K562 (cell line): ENCODE data around the gene CNTD1. TPM values are rescaled to one million over a fixed set of nuclear protein-coding genes. Genes with fewer than 3 reads are reported as not detected.

Source experiments
- BACH1 ChIP-seq: fragments of 200-800 bp; sonication (Bioruptor generic); IDR thresholded peaks from 2 replicates; pipeline ENCODE4 v1.6.1; 2016; ENCODE audit warnings: missing genetic modification characterization, missing compliant biosample characterization
- BMI1 ChIP-seq: fragments of 150-350 bp; IDR thresholded peaks from 2 replicates; pipeline ENCODE4 v1.6.1; 2014; ENCODE audit warnings: low read length
- BRD9 ChIP-seq: fragments of 450-650 bp; IDR thresholded peaks from 2 replicates; pipeline ENCODE4 v1.6.1; 2018; ENCODE audit warnings: low read depth; ENCODE audit not compliant: partially characterized antibody
- DMBX1 ChIP-seq: fragments of 250-450 bp; sonication (Bioruptor Pico); IDR thresholded peaks from 2 replicates; pipeline ENCODE4 v1.8.0; 2022; ENCODE audit warnings: inconsistent platforms, mild to moderate bottlenecking, moderate library complexity, borderline replicate concordance
- HDAC2 ChIP-seq: fragments of 450-650 bp; IDR thresholded peaks from 2 replicates; pipeline ENCODE4 v1.6.1; 2016; ENCODE audit warnings: mild to moderate bottlenecking
- HMG20B ChIP-seq: fragments of 250-450 bp; sonication (Bioruptor Pico); IDR thresholded peaks from 2 replicates; pipeline ENCODE4 v1.5.0; 2021; ENCODE audit warnings: mild to moderate bottlenecking
- NCOA2 ChIP-seq, 2 experiments: fragments of 450-650 bp; IDR thresholded peaks; 2 replicates each; pipeline ENCODE4 v1.6.1; 2018; ENCODE audit warnings: mild to moderate bottlenecking in 2 of 2, moderate library complexity in 1 of 2; ENCODE audit not compliant: partially characterized antibody in 2 of 2
- RBM14 ChIP-seq: fragments of 200-400 bp; formaldehyde crosslinking; IDR thresholded peaks from 2 replicates; pipeline ENCODE4 v1.6.1; 2018; ENCODE audit warnings: low read depth, mild to moderate bottlenecking, low read length, moderate library complexity, borderline replicate concordance; ENCODE audit not compliant: insufficient read depth
- SAP30 ChIP-seq: fragments of 200-600 bp; sonication (generic); IDR thresholded peaks from 2 replicates; pipeline ENCODE4 v1.6.1; 2012; ENCODE audit warnings: borderline replicate concordance, low read depth, mild to moderate bottlenecking, moderate library complexity, low read length, control low read depth, inconsistent platforms; ENCODE audit not compliant: insufficient read depth, poor library complexity, severe bottlenecking
- ZC3H4 ChIP-seq: sonication (generic); formaldehyde crosslinking; IDR thresholded peaks from 2 replicates; pipeline ENCODE4 v1.9.0; 2021; ENCODE audit warnings: missing genetic modification reagents, borderline replicate concordance
- ZNF830 ChIP-seq: fragments of 250-450 bp; sonication (Bioruptor Pico); IDR thresholded peaks from 2 replicates; pipeline ENCODE4 v1.5.0; 2021; ENCODE audit warnings: mild to moderate bottlenecking
- polyA plus RNA-seq, 8 experiments: library from polyadenylated mRNA; depleted of rRNA in 4 of 8; stranded (reverse) in 5 of 8; unstranded in 3 of 8; fragments of >200 nt; fragmentation: Nextera tagmentation in 2 of 8; fragmentation: Illumina TruSeq in 1 of 8; extraction: Ambion mirVana in 2 of 8; extraction: Trizol in 1 of 8; gene quantifications; 2 replicates each; pipeline versions ENCODE4 v1.2.1 to v1.2.3, GENCODE V29; 2011 to 2014; ENCODE audit warnings: inconsistent platforms in 1 of 8, missing spikeins in 1 of 8
- total RNA-seq, 7 experiments: library from RNA; depleted of rRNA in 6 of 7; stranded (reverse); fragments of >200 nt in 6 of 7; fragmentation: Illumina TruSeq in 2 of 7; extraction: Trizol in 2 of 7; gene quantifications; 2 replicates each; pipeline versions ENCODE4 v1.2.1 to v1.2.3, GENCODE V29; 2011 to 2021; ENCODE audit warnings: low replicate concordance in 1 of 7
- TF ChIP-seq, protein P1 (sequence below): conservative IDR thresholded peaks from 2 replicates; pipeline ENCODE4 v1.6.1; 2011; ENCODE audit warnings: low read depth, mild to moderate bottlenecking, low read length; ENCODE audit not compliant: control insufficient read depth
- TF ChIP-seq, protein P2 (sequence below), 2 experiments: fragments of 450-650 bp; IDR thresholded peaks; 2 replicates each; pipeline ENCODE4 v1.6.1; 2016; ENCODE audit warnings: mild to moderate bottlenecking in 2 of 2, borderline replicate concordance in 1 of 2, low read depth in 1 of 2, moderate library complexity in 1 of 2
- TF ChIP-seq, protein P3 (sequence below): sonication (generic); formaldehyde crosslinking; IDR thresholded peaks from 2 replicates; pipeline ENCODE4 v1.4.0; 2020; ENCODE audit warnings: mild to moderate bottlenecking, missing genetic modification reagents

CNTD1 gene
- total and polyA plus RNA-seq, 9 of the 15 experiments (the other 6 are each of a cell fraction or from before 2014, with no cell fraction given) = 0.12 to 0.86 (median 0.41) TPM; not detected in 1

DNA sequence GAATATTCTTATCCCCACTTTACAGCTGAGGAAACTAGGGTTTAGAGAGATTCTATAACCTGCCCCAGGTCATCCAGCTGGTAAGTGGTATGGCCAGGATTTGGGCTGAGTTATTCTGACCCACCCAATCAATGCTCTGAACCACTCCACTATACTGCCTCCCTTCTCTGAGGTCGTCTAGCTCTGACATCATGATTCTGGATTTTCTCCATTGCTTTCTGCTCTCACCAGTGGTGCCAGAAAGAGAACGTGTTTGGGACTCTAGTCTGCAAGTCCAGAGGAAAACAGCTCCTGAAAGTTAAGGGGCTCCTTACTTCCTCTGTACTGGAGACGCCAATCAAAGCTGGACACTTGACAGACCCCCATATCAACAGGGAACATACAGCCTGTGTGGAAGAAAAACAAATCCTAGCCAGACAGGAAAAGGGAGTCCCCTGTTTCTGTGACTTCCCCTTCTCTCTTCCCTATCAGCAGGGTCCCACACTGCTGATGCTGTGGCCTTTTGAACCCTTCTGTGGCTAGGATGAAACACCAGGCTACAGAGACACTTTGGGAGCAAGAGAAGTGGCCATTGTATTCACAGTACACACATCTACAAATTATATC lies 47.8 kb upstream of the CNTD1 start (continued):
- TF ChIP-seq, protein P1, sequence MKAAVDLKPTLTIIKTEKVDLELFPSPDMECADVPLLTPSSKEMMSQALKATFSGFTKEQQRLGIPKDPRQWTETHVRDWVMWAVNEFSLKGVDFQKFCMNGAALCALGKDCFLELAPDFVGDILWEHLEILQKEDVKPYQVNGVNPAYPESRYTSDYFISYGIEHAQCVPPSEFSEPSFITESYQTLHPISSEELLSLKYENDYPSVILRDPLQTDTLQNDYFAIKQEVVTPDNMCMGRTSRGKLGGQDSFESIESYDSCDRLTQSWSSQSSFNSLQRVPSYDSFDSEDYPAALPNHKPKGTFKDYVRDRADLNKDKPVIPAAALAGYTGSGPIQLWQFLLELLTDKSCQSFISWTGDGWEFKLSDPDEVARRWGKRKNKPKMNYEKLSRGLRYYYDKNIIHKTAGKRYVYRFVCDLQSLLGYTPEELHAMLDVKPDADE = no peak; the same call in 1 of the 2 replicates
- peak; percentile 98 for TF ChIP-seq HDAC2
- no peak for TF ChIP-seq HMG20B (CRISPR knock-in tag)
- TF ChIP-seq BMI1 = no peak
- TF ChIP-seq, protein P2, sequence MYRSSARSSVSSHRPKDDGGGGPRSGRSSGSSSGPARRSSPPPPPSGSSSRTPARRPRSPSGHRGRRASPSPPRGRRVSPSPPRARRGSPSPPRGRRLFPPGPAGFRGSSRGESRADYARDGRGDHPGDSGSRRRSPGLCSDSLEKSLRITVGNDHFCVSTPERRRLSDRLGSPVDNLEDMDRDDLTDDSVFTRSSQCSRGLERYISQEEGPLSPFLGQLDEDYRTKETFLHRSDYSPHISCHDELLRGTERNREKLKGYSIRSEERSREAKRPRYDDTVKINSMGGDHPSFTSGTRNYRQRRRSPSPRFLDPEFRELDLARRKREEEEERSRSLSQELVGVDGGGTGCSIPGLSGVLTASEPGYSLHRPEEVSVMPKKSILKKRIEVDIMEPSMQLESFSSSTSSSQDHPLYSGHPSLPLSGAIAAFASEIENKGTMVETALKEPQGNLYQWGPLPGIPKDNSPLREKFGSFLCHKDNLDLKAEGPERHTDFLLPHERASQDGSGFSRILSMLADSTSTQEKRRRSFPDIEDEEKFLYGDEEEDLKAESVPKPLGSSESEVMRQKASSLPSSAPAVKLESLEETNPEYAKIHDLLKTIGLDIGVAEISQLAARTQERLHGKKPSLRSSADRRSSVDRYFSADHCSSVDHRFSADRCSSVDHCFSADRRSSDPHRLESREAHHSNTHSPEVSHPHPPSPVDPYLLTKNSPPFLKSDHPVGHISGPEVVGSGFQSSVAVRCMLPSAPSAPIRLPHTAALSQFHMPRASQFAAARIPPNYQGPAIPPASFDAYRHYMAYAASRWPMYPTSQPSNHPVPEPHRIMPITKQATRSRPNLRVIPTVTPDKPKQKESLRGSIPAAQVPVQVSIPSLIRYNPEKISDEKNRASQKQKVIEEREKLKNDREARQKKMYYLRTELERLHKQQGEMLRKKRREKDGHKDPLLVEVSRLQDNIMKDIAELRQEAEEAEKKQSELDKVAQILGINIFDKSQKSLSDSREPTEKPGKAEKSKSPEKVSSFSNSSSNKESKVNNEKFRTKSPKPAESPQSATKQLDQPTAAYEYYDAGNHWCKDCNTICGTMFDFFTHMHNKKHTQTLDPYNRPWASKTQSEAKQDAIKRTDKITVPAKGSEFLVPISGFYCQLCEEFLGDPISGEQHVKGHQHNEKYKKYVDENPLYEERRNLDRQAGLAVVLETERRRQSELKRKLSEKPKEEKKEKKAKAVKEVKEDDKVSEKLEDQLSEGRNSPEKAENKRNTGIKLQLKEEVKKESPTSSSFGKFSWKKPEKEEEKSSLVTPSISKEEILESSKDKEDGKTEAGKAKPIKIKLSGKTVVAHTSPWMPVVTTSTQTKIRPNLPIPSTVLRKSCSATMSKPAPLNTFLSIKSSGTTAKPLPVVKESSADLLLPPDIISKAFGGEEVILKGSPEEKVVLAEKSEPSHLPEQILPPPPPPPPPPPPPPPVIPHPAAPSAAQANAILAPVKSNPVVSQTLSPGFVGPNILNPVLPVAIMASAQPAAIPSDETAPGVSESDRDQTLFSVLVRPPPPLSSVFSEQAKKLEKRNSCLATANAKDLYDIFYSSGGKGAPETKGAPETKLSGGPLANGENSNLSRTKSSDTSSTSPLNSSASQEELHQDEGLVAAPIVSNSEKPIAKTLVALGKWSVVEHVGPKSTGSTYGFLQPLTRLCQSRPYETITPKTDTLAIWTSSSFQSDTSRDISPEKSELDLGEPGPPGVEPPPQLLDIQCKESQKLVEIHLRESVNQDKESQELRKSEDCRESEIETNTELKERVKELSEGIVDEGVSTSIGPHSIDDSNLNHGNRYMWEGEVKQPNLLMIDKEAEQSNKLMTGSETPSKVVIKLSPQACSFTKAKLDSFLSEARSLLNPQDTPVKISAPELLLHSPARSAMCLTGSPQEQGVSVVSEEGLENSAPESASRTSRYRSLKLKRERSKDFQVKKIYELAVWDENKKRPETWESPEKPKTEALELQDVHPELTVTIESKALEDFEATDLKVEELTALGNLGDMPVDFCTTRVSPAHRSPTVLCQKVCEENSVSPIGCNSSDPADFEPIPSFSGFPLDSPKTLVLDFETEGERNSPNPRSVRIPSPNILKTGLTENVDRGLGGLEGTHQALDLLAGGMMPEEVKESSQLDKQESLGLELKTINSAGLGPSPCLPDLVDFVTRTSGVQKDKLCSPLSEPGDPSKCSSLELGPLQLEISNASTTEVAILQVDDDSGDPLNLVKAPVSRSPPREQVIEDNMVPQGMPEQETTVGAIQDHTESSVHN (IDR thresholded peaks at IDR 0.05; ENCODE audit: borderline replicate concordance in 1 of 2, low read depth in 1 of 2) = no peak
- TF ChIP-seq ZNF830 (CRISPR knock-in tag) = no peak
- no peak for TF ChIP-seq NCOA2 (IDR thresholded peaks at IDR 0.05; ENCODE audit: partially characterized antibody in 2 of 2)
- TF ChIP-seq, protein P3, sequence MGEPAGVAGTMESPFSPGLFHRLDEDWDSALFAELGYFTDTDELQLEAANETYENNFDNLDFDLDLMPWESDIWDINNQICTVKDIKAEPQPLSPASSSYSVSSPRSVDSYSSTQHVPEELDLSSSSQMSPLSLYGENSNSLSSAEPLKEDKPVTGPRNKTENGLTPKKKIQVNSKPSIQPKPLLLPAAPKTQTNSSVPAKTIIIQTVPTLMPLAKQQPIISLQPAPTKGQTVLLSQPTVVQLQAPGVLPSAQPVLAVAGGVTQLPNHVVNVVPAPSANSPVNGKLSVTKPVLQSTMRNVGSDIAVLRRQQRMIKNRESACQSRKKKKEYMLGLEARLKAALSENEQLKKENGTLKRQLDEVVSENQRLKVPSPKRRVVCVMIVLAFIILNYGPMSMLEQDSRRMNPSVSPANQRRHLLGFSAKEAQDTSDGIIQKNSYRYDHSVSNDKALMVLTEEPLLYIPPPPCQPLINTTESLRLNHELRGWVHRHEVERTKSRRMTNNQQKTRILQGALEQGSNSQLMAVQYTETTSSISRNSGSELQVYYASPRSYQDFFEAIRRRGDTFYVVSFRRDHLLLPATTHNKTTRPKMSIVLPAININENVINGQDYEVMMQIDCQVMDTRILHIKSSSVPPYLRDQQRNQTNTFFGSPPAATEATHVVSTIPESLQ (CRISPR knock-in tag) = no peak
- peak; percentile 87 for TF ChIP-seq DMBX1 (CRISPR knock-in tag)
- TF ChIP-seq BRD9 = no peak
- TF ChIP-seq BACH1 (tag) = no peak
- TF ChIP-seq SAP30 = no peak
- no peak for TF ChIP-seq RBM14
- TF ChIP-seq ZC3H4 (CRISPR knock-in tag) = no peak
